ENCODE results near the gene ACOT4. TPM values are rescaled to one million over a fixed set of nuclear protein-coding genes. Genes with fewer than 3 reads are reported as not detected.
"Not testable (repeated sequence)": the region's sequence is repeated elsewhere in the genome, so short reads cannot be mapped to it uniquely, and the experiment has no call there.

Gene ACOT4, protein sequence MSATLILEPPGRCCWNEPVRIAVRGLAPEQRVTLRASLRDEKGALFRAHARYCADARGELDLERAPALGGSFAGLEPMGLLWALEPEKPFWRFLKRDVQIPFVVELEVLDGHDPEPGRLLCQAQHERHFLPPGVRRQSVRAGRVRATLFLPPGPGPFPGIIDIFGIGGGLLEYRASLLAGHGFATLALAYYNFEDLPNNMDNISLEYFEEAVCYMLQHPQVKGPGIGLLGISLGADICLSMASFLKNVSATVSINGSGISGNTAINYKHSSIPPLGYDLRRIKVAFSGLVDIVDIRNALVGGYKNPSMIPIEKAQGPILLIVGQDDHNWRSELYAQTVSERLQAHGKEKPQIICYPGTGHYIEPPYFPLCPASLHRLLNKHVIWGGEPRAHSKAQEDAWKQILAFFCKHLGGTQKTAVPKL
- 1 to 10 TPM in 3 of 4 donors, not detected in 1; 4.3 to 4.8 (median 4.7) TPM for total RNA-seq

GRCh38 chr14:73591690-73592449 lies at the start of gene ACOT4:
TSS of gene ACOT4 (plus strand) at chr14:73591873. CDS start at chr14:73591960, 87 bp downstream.
- Histone ChIP-seq H3K4me3 (peak within 1 kb of the TSS; percentile 57 to 75 (median 58)), H3K4me1 (peaks cover 0 to 5% (median 0%) of the 10 kb centered on the region in 4 donors), H3K27me3 (no peaks in the 10 kb centered on the region), H3K36me3 (no peaks in the 10 kb centered on the region), H3K27ac (peak within 1 kb of the TSS; percentile 20 to 68 (median 63)), H3K9me3 (no peaks in the 10 kb centered on the region)
- peak; percentile 24 to 80 (median 67) for DNase-seq
- TF ChIP-seq POLR2A (IDR thresholded peaks at IDR 0.05) (peak in 1 of 2 donors; percentile 10), CTCF (IDR thresholded peaks at IDR 0.05) (peak in 4 of 6 experiments; percentile 8 to 58 (median 55))

DNA sequence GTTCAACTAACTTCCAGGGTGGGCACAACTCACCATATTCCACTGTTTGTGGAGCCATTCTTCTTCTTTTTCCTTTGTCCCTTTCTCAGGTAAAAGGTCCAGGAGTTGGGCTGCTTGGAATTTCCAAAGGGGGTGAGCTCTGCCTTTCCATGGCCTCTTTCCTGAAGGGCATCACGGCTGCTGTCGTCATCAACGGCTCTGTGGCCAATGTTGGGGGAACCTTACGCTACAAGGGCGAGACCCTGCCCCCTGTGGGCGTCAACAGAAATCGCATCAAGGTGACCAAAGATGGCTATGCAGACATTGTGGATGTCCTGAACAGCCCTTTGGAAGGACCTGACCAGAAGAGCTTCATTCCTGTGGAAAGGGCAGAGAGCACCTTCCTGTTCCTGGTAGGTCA lies 48.7 kb upstream of the ACOT4 start:
- H3K9me3 ChIP-seq, H3K4me3 ChIP-seq, DNase-seq, H3K36me3 ChIP-seq, H3K27me3 ChIP-seq, H3K4me1 ChIP-seq, H3K27ac ChIP-seq: not testable (repeated sequence)

DNA sequence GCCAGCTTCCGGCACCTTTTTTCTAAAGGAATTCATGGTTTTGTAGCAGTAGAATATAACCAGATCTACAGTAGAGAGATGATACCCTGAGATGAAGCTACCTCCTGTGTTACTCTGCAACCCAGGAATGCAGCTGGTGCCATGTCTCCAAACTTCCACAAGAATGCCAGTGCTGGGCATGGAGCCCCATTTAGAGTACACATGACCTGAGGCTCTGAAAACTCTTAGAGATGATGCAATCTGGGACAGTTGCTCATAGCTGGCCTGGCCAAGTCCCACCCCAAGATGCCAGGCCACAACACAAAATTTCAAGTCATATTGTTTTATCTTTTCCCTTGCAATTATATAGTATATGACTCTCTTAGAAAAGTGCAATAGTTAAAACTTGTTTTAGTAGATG lies 46.3 kb upstream of the ACOT4 start:
- H3K27ac ChIP-seq, H3K4me1 ChIP-seq, H3K4me3 ChIP-seq, H3K9me3 ChIP-seq, H3K27me3 ChIP-seq, DNase-seq, H3K36me3 ChIP-seq: not testable (repeated sequence)

- not testable (repeated sequence) for H3K4me3 ChIP-seq, H3K27ac ChIP-seq, H3K4me1 ChIP-seq, H3K36me3 ChIP-seq, H3K9me3 ChIP-seq, DNase-seq, H3K27me3 ChIP-seq
Measured at GRCh38 chr14:73549097-73549496, 42.6 kb upstream of the ACOT4 start.

- not testable (repeated sequence) for H3K36me3 ChIP-seq, H3K9me3 ChIP-seq, DNase-seq, H3K27ac ChIP-seq, H3K4me1 ChIP-seq, H3K27me3 ChIP-seq, H3K4me3 ChIP-seq
Measured at GRCh38 chr14:73549889-73550524, 41.7 kb upstream of the ACOT4 start.

- Histone ChIP-seq H3K4me1 (no peaks in the 10 kb centered on the region), H3K9me3 (no peaks in the 10 kb centered on the region), H3K27ac (no peak overlapping the region), H3K36me3 (no peaks in the 10 kb centered on the region), H3K27me3 (no peaks in the 10 kb centered on the region), H3K4me3 (no peak overlapping the region)
- TF ChIP-seq POLR2A (IDR thresholded peaks at IDR 0.05) (no peak), CTCF (IDR thresholded peaks at IDR 0.05) (no peak)
- no peak for DNase-seq
Measured at GRCh38 chr14:73553845-73554244, 37.8 kb upstream of the ACOT4 start.

GRCh38 chr14:73557201-73557600 lies 34.5 kb upstream of the ACOT4 start:
- H3K9me3 ChIP-seq, H3K27ac ChIP-seq, H3K4me3 ChIP-seq, H3K4me1 ChIP-seq, H3K36me3 ChIP-seq, DNase-seq, H3K27me3 ChIP-seq: not testable (repeated sequence)

DNA sequence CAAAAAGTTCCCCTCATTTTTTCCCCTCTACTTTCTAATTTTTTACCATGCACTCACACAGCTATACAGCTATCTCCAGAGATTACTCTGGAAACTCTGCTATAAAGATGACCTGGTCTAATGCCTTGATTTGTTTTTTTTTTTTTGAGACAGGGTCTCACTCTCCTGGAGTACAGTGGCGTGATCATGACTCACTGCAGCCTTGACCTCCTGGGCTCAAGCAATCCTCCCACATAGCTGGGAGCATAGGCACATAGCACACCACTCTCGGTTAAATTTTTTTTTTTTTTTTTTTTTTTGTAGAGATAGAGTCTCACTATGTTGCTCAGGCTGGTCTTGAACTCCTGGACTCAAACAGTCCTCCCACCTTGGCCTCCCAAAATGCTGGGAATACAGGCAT lies 33.4 kb upstream of the ACOT4 start:
- H3K27me3 ChIP-seq, H3K4me3 ChIP-seq, H3K36me3 ChIP-seq, H3K27ac ChIP-seq, DNase-seq, H3K9me3 ChIP-seq, H3K4me1 ChIP-seq: not testable (repeated sequence)

- H3K36me3 ChIP-seq, H3K4me1 ChIP-seq, H3K27ac ChIP-seq, H3K9me3 ChIP-seq, H3K4me3 ChIP-seq, DNase-seq, H3K27me3 ChIP-seq: not testable (repeated sequence)
Measured at GRCh38 chr14:73562256-73562655, 29.4 kb upstream of the ACOT4 start.

- not testable (repeated sequence) for H3K9me3 ChIP-seq, H3K36me3 ChIP-seq, H3K4me3 ChIP-seq, DNase-seq, H3K4me1 ChIP-seq, H3K27me3 ChIP-seq, H3K27ac ChIP-seq
Measured at GRCh38 chr14:73562696-73563095, 29.0 kb upstream of the ACOT4 start.

DNA sequence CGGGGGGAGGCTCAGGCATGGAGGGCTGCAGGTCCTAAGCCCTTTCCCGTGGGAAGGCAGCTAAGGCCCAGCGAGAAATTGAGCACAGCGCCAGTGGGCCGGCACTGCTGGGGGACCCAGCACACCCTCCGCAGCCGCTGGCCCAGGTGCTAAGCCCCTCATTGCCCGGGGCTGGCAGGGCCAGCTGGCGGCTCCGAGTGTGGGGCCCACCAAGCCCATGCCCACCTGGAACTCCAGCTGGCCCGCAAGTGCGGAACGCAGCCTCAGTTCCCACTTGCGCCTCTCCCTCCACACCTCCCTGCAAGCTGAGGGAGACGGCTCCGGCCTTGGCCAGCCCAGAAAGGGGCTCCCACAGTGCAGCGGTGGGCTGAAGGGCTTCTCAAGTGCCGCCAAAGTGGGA lies 25.2 kb upstream of the ACOT4 start:
- not testable (repeated sequence) for H3K4me3 ChIP-seq

DNA sequence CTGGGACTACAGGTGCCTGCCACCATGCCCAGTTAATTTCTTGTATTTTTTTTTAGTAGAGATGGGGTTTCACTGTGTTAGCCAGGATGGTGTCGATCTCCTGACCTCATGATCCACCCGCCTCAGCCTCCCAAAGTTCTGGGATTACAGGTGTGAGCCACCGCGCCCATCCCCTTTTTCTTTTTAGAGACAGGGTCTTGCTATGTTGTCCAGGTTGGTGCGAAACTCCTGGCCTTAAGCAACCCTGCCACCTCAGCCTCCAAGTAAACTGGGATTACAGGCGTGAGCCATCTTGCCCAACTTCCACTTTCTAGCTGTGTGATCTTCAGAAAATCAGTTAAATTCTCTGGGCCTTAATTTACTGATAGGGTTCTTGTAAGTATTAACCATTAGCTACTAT lies 24.7 kb upstream of the ACOT4 start:
- H3K9me3 ChIP-seq, DNase-seq, H3K4me3 ChIP-seq, H3K27me3 ChIP-seq, H3K36me3 ChIP-seq, H3K4me1 ChIP-seq, H3K27ac ChIP-seq: not testable (repeated sequence)

More for the DNA sequence above, 25.2 kb upstream of the ACOT4 start:
- not testable (repeated sequence) for H3K27ac ChIP-seq, H3K9me3 ChIP-seq, DNase-seq, H3K36me3 ChIP-seq, H3K4me1 ChIP-seq, H3K27me3 ChIP-seq
